Measurements from ENCODE around the gene MYO1B. TPM values are rescaled to one million over a fixed set of nuclear protein-coding genes. Genes with fewer than 3 reads are reported as not detected.

Gene MYO1B
- polyA plus RNA-seq, 3 donors: 0.01 TPM; not detected in 2

DNA sequence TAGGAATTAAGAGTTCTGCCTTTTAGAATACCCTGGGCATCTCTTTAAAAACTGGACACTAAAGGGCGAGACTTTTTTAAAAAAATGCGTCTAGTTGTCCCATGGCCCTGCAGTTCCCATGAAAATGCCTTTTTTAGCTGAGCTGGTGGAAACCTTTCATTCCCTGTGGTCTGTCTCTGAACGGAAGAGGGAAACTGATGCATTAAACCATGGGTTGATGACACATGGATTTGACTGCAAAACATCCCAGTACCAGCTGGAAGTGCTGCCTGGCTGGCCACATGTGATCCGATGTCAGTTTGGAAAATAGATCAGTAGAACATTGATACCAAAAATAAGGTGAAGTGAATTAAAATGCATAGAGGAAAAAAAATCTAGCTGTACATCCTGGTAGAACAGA is 129.2 kb downstream of the MYO1B start:
- Mint-ChIP-seq H3K4me3 (no peak overlapping the region), H3K27me3 (ENCODE audit: low read depth in 3 of 3) (peaks cover 0 to 6% (median 3%) of the 10 kb centered on the region in 3 donors), H3K4me1 (peaks cover 19% of the 10 kb centered on the region), H3K36me3 (no peaks in the 10 kb centered on the region), H3K9me3 (peaks cover 0 to 2% (median 0%) of the 10 kb centered on the region in 7 donors), H3K27ac (no peak overlapping the region)
- H3K79me2 ChIP-seq (ENCODE audit: insufficient read depth, low read length): no peaks in the 10 kb centered on the region
- H3K4me2 ChIP-seq (replicated peaks; ENCODE audit: extremely low read depth, low read length, poor library complexity, severe bottlenecking): no peak overlapping the region
- no peaks in the 10 kb centered on the region for H3K36me3 ChIP-seq (replicated peaks in 1 of 2; ENCODE audit: control insufficient read depth in 1 of 2, insufficient read depth in 2 of 2, low read length in 2 of 2)
- H4K20me1 ChIP-seq (ENCODE audit: insufficient read depth, low read length): no peaks in the 10 kb centered on the region
- H2AFZ ChIP-seq (ENCODE audit: insufficient read depth, low read depth, low read length, poor library complexity, severe bottlenecking): no peak overlapping the region
- DNase-seq: no peak
- peaks cover 11 to 16% of the 10 kb centered on the region in 2 donors for H3K4me1 ChIP-seq (ENCODE audit: control insufficient read depth in 1 of 2, insufficient read depth in 2 of 2, low read length in 2 of 2)
- TF ChIP-seq, protein P1, sequence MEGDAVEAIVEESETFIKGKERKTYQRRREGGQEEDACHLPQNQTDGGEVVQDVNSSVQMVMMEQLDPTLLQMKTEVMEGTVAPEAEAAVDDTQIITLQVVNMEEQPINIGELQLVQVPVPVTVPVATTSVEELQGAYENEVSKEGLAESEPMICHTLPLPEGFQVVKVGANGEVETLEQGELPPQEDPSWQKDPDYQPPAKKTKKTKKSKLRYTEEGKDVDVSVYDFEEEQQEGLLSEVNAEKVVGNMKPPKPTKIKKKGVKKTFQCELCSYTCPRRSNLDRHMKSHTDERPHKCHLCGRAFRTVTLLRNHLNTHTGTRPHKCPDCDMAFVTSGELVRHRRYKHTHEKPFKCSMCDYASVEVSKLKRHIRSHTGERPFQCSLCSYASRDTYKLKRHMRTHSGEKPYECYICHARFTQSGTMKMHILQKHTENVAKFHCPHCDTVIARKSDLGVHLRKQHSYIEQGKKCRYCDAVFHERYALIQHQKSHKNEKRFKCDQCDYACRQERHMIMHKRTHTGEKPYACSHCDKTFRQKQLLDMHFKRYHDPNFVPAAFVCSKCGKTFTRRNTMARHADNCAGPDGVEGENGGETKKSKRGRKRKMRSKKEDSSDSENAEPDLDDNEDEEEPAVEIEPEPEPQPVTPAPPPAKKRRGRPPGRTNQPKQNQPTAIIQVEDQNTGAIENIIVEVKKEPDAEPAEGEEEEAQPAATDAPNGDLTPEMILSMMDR (IDR thresholded peaks at IDR 0.05): no peak
- WGBS (ENCODE audit: insufficient coverage): 100% methylated on average over 3 of the region's 4 CpGs
- no peaks in the 10 kb centered on the region for H3K9me3 ChIP-seq (replicated peaks in 1 of 2; ENCODE audit: control insufficient read depth in 1 of 2, insufficient read depth in 1 of 2, low read length in 2 of 2)
- H3K27ac ChIP-seq (ENCODE audit: low read depth in 1 of 2, low read length in 2 of 2): no peak overlapping the region
- intact Hi-C loops (cut with micrococcal nuclease): no loop called here
- no peak overlapping the region for H3K4me3 ChIP-seq (replicated peaks in 1 of 3; ENCODE audit: low read depth in 2 of 3, low read length in 3 of 3)
- H3K9ac ChIP-seq (ENCODE audit: insufficient read depth, low read length, poor library complexity, severe bottlenecking): no peak overlapping the region
- H3K27me3 ChIP-seq (ENCODE audit: control insufficient read depth in 2 of 2, insufficient read depth in 2 of 2, low read length in 2 of 2): no peaks in the 10 kb centered on the region

DNA sequence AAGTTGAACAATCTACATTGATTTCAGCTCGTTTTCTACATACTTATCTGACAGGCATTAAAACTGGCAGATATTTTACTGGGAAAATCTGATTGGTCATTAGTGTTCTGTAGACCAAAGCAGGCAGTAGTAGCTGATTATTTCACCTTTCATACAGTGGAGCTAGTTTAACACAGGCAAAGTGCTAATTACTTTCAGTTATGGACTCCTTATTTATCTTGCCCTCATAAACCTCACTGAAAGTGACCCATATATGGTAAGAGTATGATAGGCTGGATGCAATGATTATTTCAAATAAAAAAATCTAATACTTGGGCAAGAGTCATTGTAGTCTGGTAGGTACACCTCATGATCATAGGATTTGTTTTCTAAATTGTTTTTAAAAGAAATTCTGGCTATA is 129.7 kb downstream of the MYO1B start:
- Histone ChIP-seq H3K36me3 (replicated peaks in 1 of 2; ENCODE audit: control insufficient read depth in 1 of 2, insufficient read depth in 2 of 2, low read length in 2 of 2) (no peaks in the 10 kb centered on the region), H3K27ac (ENCODE audit: low read depth in 1 of 2, low read length in 2 of 2) (no peak overlapping the region), H3K4me2 (replicated peaks; ENCODE audit: extremely low read depth, low read length, poor library complexity, severe bottlenecking) (no peak overlapping the region), H3K4me1 (ENCODE audit: control insufficient read depth in 1 of 2, insufficient read depth in 2 of 2, low read length in 2 of 2) (peaks cover 11 to 16% of the 10 kb centered on the region in 2 donors), H3K79me2 (ENCODE audit: insufficient read depth, low read length) (no peaks in the 10 kb centered on the region), H2AFZ (ENCODE audit: insufficient read depth, low read depth, low read length, poor library complexity, severe bottlenecking) (no peak overlapping the region), H3K27me3 (ENCODE audit: control insufficient read depth in 2 of 2, insufficient read depth in 2 of 2, low read length in 2 of 2) (no peaks in the 10 kb centered on the region), H3K4me3 (replicated peaks in 1 of 3; ENCODE audit: low read depth in 2 of 3, low read length in 3 of 3) (no peak overlapping the region), H3K9ac (ENCODE audit: insufficient read depth, low read length, poor library complexity, severe bottlenecking) (no peak overlapping the region), H3K9me3 (replicated peaks in 1 of 2; ENCODE audit: control insufficient read depth in 1 of 2, insufficient read depth in 1 of 2, low read length in 2 of 2) (no peaks in the 10 kb centered on the region), H4K20me1 (ENCODE audit: insufficient read depth, low read length) (no peaks in the 10 kb centered on the region)
- H3K9me3 Mint-ChIP-seq: peaks cover 0 to 2% (median 0%) of the 10 kb centered on the region in 7 donors
- H3K36me3 Mint-ChIP-seq: no peaks in the 10 kb centered on the region
- DNase-seq: no peak
- H3K4me3 Mint-ChIP-seq: no peak overlapping the region
- peaks cover 19% of the 10 kb centered on the region for H3K4me1 Mint-ChIP-seq
- WGBS (ENCODE audit: insufficient coverage): no CpG with 5 or more reads among the region's 1 CpG
- H3K27me3 Mint-ChIP-seq (ENCODE audit: low read depth in 3 of 3): peaks cover 0 to 6% (median 3%) of the 10 kb centered on the region in 3 donors
- intact Hi-C loops (cut with micrococcal nuclease): no loop called here
- TF ChIP-seq, protein P1 (IDR thresholded peaks at IDR 0.05): no peak
- H3K27ac Mint-ChIP-seq: no peak overlapping the region

All from CD14-positive monocyte (primary cell).